HCT116 (cell line): ENCODE data around the gene CDK8. TPM values are rescaled to one million over a fixed set of nuclear protein-coding genes. Genes with fewer than 3 reads are reported as not detected.

Experiments used
- ATAC-seq: fragments of 200-7000 bp; cut with Tn5 transposase; 2 replicates; pipeline ENCODE4 v1.9.1; 2020; ENCODE audit warnings: mild to moderate bottlenecking, moderate library complexity
- BruUV-seq: library from RNA; stranded (reverse); fragments of 400-500 nt; replicated peaks from 2 replicates; lab custom pipeline; 2021; lab: Mats Ljungman, UMichigan
- CTCF ChIA-PET: fragments of 300-600 bp; sonication (Branson Sonifier 250); formaldehyde crosslinking; loops from one replicate; lab custom pipeline; 2021; ENCODE audit warnings: antibody characterized with exemption; lab: Charles Lee
- POLR2A ChIA-PET: fragments of 300-600, 350-600 bp; sonication (Branson Sonifier 250); formaldehyde crosslinking; loops from one replicate; lab custom pipeline; 2021; ENCODE audit warnings: antibody characterized with exemption; lab: Charles Lee
- RAD21 ChIA-PET, 2 experiments: fragments of 300-600 bp; sonication (Branson Sonifier 250); formaldehyde crosslinking; loops; one replicate each; lab custom pipeline; 2023; ENCODE audit warnings: low total read pairs in 2 of 2; ENCODE audit not compliant: uncharacterized antibody in 2 of 2, unreplicated experiment in 2 of 2, low non-redundant PET in 1 of 2; lab: Charles Lee
- DNase-seq: peaks from one replicate; pipeline ENCODE4 v3.0.0-alpha.2; 2010; ENCODE audit warnings: low read depth, low spot score
- H2AFZ ChIP-seq: fragments of 200-600 bp; shearing (Covaris generic), sonication (generic); 2 replicates; pipeline ENCODE4 v1.6.1; 2017; ENCODE audit warnings: low read depth, mixed run types, mixed read lengths, antibody characterized with exemption, low read length; ENCODE audit not compliant: poor library complexity, severe bottlenecking
- H3K27ac ChIP-seq: 2 replicates; pipeline ENCODE4 v1.5.1; 2012; ENCODE audit warnings: low read depth, low read length
- H3K27me3 ChIP-seq: fragments of 200-600 bp; sonication (generic); 2 replicates; pipeline ENCODE4 v1.6.1; 2016; ENCODE audit warnings: mixed run types, low read length, mixed read lengths; ENCODE audit not compliant: insufficient read depth
- H3K36me3 ChIP-seq, 2 experiments: fragments of 200-500 bp in 1 of 2; fragments of 200-600 bp in 1 of 2; sonication (Bioruptor generic) in 1 of 2; sonication (generic) in 1 of 2; 2 replicates each; pipeline versions ENCODE4 v1.5.1 to v1.6.1; 2014 to 2016; ENCODE audit warnings: low read length in 2 of 2, inconsistent platforms in 1 of 2, mixed read lengths in 1 of 2, mixed run types in 1 of 2; ENCODE audit not compliant: insufficient read depth in 2 of 2, control insufficient read depth in 1 of 2
- H3K4me1 ChIP-seq, 2 experiments: fragments of 200-600 bp in 1 of 2; sonication (generic) in 1 of 2; 2 replicates each; pipeline versions ENCODE4 v1.5.1 to v1.6.1; 2012 to 2017; ENCODE audit warnings: low read length in 2 of 2, inconsistent platforms in 1 of 2, mild to moderate bottlenecking in 1 of 2, mixed read lengths in 1 of 2, mixed run types in 1 of 2, moderate library complexity in 1 of 2; ENCODE audit not compliant: insufficient read depth in 2 of 2, control insufficient read depth in 1 of 2
- H3K4me2 ChIP-seq: fragments of 200-600 bp; sonication (generic); 2 replicates; pipeline ENCODE4 v1.6.1; 2017; ENCODE audit warnings: mixed run types, low read length, mixed read lengths
- H3K4me3 ChIP-seq, 2 experiments: fragments of 200-600 bp in 1 of 2; sonication (generic) in 1 of 2; replicated peaks in 1 of 2; 2 replicates each; pipeline ENCODE4 v1.5.1; 2011 to 2016; ENCODE audit warnings: low read length in 2 of 2, control low read depth in 1 of 2, low read depth in 1 of 2, mild to moderate bottlenecking in 1 of 2, mixed read lengths in 1 of 2, mixed run types in 1 of 2
- H3K79me2 ChIP-seq: fragments of 200-600 bp; sonication (generic); 2 replicates; pipeline ENCODE4 v1.6.1; 2017; ENCODE audit warnings: mild to moderate bottlenecking, mixed run types, low read length, moderate library complexity, mixed read lengths; ENCODE audit not compliant: insufficient read depth
- H3K9ac ChIP-seq: fragments of 200-600 bp; sonication (generic); 2 replicates; pipeline ENCODE4 v1.6.1; 2016; ENCODE audit warnings: low read length, mixed read lengths
- H3K9me2 ChIP-seq: fragments of 200-600 bp; sonication (generic), shearing (Covaris generic); 2 replicates; pipeline ENCODE4 v1.6.1; 2017; ENCODE audit warnings: mixed run types, mild to moderate bottlenecking, moderate library complexity; ENCODE audit not compliant: insufficient read depth
- H3K9me3 ChIP-seq, 2 experiments: fragments of 200-500 bp in 1 of 2; fragments of 200-600 bp in 1 of 2; sonication (Bioruptor generic) in 1 of 2; sonication (generic) in 1 of 2; 2 replicates each; pipeline ENCODE4 v1.6.1; 2014 to 2017; ENCODE audit warnings: low read length in 2 of 2, mixed read lengths in 2 of 2, inconsistent platforms in 1 of 2, low read depth in 1 of 2, mild to moderate bottlenecking in 1 of 2, mixed run types in 1 of 2, moderate library complexity in 1 of 2; ENCODE audit not compliant: control insufficient read depth in 1 of 2, insufficient read depth in 1 of 2
- H4K20me1 ChIP-seq: fragments of 200-600 bp; sonication (generic), shearing (Covaris generic); 2 replicates; pipeline ENCODE4 v1.6.1; 2017; ENCODE audit warnings: mixed run types, mild to moderate bottlenecking, moderate library complexity; ENCODE audit not compliant: insufficient read depth
- ATF3 ChIP-seq: IDR thresholded peaks from 2 replicates; pipeline ENCODE4 v1.6.1; 2012
- EGR1 ChIP-seq: IDR thresholded peaks from 2 replicates; pipeline ENCODE4 v1.6.1; 2012; ENCODE audit warnings: low read depth
- ELF1 ChIP-seq: IDR thresholded peaks from 2 replicates; pipeline ENCODE4 v1.6.1; 2012; ENCODE audit warnings: low read depth, borderline replicate concordance
- EZH2 ChIP-seq: fragments of 200-600 bp; sonication (generic); IDR thresholded peaks from 2 replicates; pipeline ENCODE4 v1.6.1; 2017; ENCODE audit warnings: antibody characterized with exemption, mixed run types
- FOSL1 ChIP-seq: IDR thresholded peaks from 2 replicates; pipeline ENCODE4 v1.6.1; 2012; ENCODE audit warnings: low read depth
- POLR2A ChIP-seq: IDR thresholded peaks from 2 replicates; pipeline ENCODE4 v1.7.0; 2011; ENCODE audit warnings: borderline replicate concordance; ENCODE audit not compliant: insufficient read depth, insufficient read length; ENCODE audit errors: extremely low read depth
- REST ChIP-seq: IDR thresholded peaks from 2 replicates; pipeline ENCODE4 v1.6.1; 2012; ENCODE audit warnings: low read depth
- SP1 ChIP-seq: IDR thresholded peaks from 2 replicates; pipeline ENCODE4 v1.6.1; 2012; ENCODE audit warnings: low read depth
- ZFX ChIP-seq: fragments of 450-650 bp; IDR thresholded peaks from 2 replicates; pipeline ENCODE4 v1.6.1; 2017
- intact Hi-C: fragments of 100-400 bp; cut with micrococcal nuclease; formaldehyde crosslinking; loops from 2 replicates; pipeline ENCODE4 v1.10.0; 2022
- total RNA-seq: library from RNA; stranded (reverse); gene quantifications from one replicate; pipeline ENCODE4 v1.2.1, GENCODE V29; 2021; ENCODE audit not compliant: unreplicated experiment
- TF ChIP-seq, protein P1 (sequence below), 3 experiments: fragments of 200-600 bp in 1 of 3; sonication (generic) in 1 of 3; IDR thresholded peaks in 2 of 3; conservative IDR thresholded peaks in 1 of 3; 2 replicates each; pipeline ENCODE4 v1.5.1; 2012 to 2017; ENCODE audit warnings: low read depth in 2 of 3, low read length in 2 of 3, antibody characterized with exemption in 1 of 3, borderline replicate concordance in 1 of 3, control low read depth in 1 of 3, mild to moderate bottlenecking in 1 of 3, mixed read lengths in 1 of 3, mixed run types in 1 of 3, moderate library complexity in 1 of 3; ENCODE audit not compliant: insufficient read depth in 1 of 3

The CDK8 gene
- total RNA-seq, 1 experiment from 2014 or later = 23.8 TPM

- CTCF ChIA-PET = no interaction called here
- no peak overlapping the region for H3K4me3 ChIP-seq
- H3K9me2 ChIP-seq = no peaks in the 10 kb centered on the region
- H3K9me3 ChIP-seq = no peaks in the 10 kb centered on the region
- POLR2A ChIA-PET = no interaction called here
- H3K36me3 ChIP-seq = no peaks in the 10 kb centered on the region
- TF ChIP-seq ATF3 = no peak
- TF ChIP-seq ZFX = no peak
- no peak for TF ChIP-seq EZH2
- no peak for TF ChIP-seq POLR2A
- no peak for TF ChIP-seq ELF1
- no peak for TF ChIP-seq FOSL1
- TF ChIP-seq SP1 = no peak
- no peak for TF ChIP-seq EGR1
- TF ChIP-seq REST = no peak
- TF ChIP-seq, protein P1, sequence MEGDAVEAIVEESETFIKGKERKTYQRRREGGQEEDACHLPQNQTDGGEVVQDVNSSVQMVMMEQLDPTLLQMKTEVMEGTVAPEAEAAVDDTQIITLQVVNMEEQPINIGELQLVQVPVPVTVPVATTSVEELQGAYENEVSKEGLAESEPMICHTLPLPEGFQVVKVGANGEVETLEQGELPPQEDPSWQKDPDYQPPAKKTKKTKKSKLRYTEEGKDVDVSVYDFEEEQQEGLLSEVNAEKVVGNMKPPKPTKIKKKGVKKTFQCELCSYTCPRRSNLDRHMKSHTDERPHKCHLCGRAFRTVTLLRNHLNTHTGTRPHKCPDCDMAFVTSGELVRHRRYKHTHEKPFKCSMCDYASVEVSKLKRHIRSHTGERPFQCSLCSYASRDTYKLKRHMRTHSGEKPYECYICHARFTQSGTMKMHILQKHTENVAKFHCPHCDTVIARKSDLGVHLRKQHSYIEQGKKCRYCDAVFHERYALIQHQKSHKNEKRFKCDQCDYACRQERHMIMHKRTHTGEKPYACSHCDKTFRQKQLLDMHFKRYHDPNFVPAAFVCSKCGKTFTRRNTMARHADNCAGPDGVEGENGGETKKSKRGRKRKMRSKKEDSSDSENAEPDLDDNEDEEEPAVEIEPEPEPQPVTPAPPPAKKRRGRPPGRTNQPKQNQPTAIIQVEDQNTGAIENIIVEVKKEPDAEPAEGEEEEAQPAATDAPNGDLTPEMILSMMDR (IDR thresholded peaks at IDR 0.05 in 2 of 3, conservative IDR thresholded peaks at IDR 0.05 in 1 of 3; ENCODE audit: borderline replicate concordance in 1 of 3, insufficient read depth in 1 of 3, low read depth in 2 of 3, low read length in 2 of 3) = no peak
- RAD21 ChIA-PET = no interaction called here
- DNase-seq (no peak), ATAC-seq (no peak)
- H3K4me1 ChIP-seq = no peaks in the 10 kb centered on the region
- H3K9ac ChIP-seq = no peak overlapping the region
- no peak overlapping the region for H3K27ac ChIP-seq
- no peak overlapping the region for H2AFZ ChIP-seq
- H4K20me1 ChIP-seq = no peaks in the 10 kb centered on the region
- no peaks in the 10 kb centered on the region for H3K79me2 ChIP-seq
- no TSS peak for BruUV-seq
- intact Hi-C loops = no loop called here
- H3K4me2 ChIP-seq = no peak overlapping the region
- H3K27me3 ChIP-seq = no peaks in the 10 kb centered on the region; the same call in 1 of the 2 replicates
Observed at GRCh38 chr13:26236296-26236695, 17.6 kb upstream of the CDK8 start.
